NK-92 (cell line): ENCODE data around the gene CPA2.
"Not testable (repeated sequence)": the region's sequence is repeated elsewhere in the genome, so short reads cannot be mapped to it uniquely, and the experiment has no call there.

ENCODE experiments used
- DNase-seq: peaks from one replicate; lab custom pipeline; 2025; ENCODE audit not compliant: unreplicated experiment; lab: John Stamatoyannopoulos, UW

The CPA2 gene

GRCh38 chr7:130304878-130305277 is 38.2 kb downstream of the CPA2 start:
- no peak for DNase-seq

- no peak for DNase-seq
Observed at GRCh38 chr7:130305433-130306042, 38.9 kb downstream of the CPA2 start.

DNA sequence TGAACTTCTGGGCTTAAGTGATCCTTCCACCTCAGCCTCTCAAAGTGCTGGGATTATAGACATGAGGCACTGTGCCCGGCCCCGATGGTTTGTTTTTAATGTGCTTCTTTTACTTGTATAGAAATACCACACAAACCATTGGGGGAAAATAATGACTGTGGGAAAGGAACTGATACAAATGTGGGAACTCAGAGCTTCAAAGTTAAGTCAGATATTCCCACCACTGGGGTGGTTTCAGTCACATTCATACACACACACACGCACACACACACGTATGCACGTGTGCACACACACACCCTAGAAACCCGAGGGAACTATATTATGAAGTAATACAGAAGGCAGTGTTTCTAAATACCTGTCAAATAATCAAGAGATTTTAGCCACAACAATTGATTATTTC is 43.3 kb downstream of the CPA2 start:
- DNase-seq, result no peak

- DNase-seq, result no peak
Observed at GRCh38 chr7:130314305-130314704, 47.6 kb downstream of the CPA2 start.

DNA sequence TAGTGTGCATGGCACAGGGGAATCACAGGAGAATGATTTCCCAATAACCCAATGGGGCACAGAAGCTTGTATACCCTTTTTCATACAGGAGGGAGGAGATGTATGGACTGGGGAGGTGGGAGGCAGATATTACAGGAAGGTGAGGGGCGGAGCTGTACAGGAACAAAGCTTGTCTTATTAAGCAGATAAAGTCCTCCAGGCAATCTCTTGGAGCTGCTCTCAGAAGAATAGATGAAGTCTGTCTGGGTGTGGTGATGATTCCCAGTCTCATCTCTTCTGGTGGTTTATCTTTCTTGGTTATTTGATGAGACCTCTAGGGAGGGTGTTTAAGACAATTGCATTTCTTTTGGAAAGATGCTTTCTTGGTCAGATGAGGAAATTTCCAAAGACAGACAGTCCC is 52.9 kb downstream of the CPA2 start:
- no peak for DNase-seq

GRCh38 chr7:130321542-130322229 is 55.0 kb downstream of the CPA2 start:
- DNase-seq, result not testable (repeated sequence)

DNA sequence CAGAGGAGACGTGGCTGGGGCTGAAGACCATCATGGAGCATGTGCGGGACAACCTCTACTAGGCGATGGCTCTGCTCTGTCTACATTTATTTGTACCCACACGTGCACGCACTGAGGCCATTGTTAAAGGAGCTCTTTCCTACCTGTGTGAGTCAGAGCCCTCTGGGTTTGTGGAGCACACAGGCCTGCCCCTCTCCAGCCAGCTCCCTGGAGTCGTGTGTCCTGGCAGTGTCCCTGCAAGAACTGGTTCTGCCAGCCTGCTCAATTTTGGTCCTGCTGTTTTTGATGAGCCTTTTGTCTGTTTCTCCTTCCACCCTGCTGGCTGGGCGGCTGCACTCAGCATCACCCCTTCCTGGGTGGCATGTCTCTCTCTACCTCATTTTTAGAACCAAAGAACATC is 56.0 kb downstream of the CPA2 start:
- no peak for DNase-seq

- no peak for DNase-seq
Observed at GRCh38 chr7:130324306-130324943, 57.8 kb downstream of the CPA2 start.

- DNase-seq, result no peak
Observed at GRCh38 chr7:130329681-130330080, 63.0 kb downstream of the CPA2 start.

- DNase-seq, result no peak
Observed at GRCh38 chr7:130332259-130333053, 65.8 kb downstream of the CPA2 start.

GRCh38 chr7:130333832-130334231 is 67.2 kb downstream of the CPA2 start:
- no peak for DNase-seq

DNA sequence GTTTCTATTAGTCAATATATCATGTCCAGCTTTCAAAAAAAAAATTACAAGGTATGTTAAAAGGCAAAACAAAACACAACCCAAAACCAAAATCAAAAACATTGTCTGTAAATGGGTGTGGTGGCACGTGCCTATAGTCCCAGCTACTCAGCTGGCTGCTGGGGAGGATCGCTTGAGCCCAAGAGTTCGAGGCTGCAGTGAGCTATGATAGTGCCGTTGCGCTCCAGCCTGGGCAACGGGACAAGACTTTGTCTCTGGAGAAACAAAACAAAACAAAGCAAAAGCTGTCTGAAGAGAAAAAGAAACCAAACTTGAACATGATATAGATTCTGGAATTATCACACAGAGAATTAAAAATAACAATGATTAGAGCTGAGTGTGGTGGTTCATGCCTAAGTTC is 67.6 kb downstream of the CPA2 start:
- DNase-seq, result no peak

DNA sequence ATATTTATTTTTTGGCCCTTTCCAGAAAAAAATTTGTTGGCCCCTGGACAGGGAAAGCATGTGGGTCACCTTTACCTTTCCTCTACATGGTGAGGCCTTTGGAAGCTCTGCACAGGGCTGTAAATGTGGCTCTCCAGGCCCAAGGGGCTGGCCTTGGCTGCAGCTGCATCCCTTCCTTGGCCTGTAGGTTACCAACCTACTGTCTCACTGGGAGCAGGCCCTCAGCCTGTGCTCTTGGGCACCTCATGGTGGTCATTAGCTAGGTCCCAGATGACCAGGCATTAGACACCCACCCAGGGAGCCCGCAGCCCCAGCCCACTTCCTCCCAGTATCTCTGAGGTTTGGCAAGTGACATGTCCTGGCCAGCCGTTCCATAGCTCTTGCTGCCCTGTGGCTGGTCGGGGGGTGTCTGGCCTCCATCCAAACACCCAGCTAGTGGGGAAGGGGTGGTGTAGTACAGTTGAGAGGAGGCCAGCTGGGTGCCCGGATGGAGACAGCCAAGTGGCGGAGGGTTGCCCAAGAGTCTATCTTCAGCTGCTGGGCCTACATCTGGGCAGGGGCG is 70.8 kb downstream of the CPA2 start:
- no peak for DNase-seq

DNA sequence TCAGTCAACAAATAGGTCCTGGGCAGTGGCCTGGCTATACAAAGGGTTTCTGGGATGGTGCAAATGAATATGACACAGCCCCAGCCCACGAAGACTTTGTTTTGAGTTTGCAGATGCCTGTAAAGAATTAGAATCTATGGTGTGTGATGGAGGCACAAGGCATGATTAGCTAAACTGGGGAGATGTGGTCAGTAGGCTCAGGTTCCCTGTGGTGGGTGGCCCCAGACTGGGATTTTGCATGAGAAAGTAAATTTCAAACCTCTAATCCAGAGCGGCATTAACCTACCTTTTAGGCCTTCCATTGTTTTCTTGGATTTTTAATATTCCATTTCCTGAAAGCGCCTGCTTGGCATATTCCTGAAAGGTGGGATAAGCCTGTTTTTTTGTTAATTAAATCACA is 71.6 kb downstream of the CPA2 start:
- no peak for DNase-seq
